Ectodermal cell (in vitro differentiated cells): ENCODE measurements around the gene JPH4.
"Not testable (repeated sequence)": the region's sequence is repeated elsewhere in the genome, so short reads cannot be mapped to it uniquely, and the experiment has no call there.

Experiments used
- H3K27ac ChIP-seq: 2 replicates; pipeline ENCODE4 v1.7.0; 2013; ENCODE audit warnings: mild to moderate bottlenecking, low read depth, low read length; ENCODE audit not compliant: insufficient read depth, poor library complexity, severe bottlenecking
- H3K27me3 ChIP-seq: 2 replicates; pipeline ENCODE4 v1.7.0; 2013; ENCODE audit warnings: mild to moderate bottlenecking, low read length; ENCODE audit not compliant: insufficient read depth, control insufficient read depth, poor library complexity, severe bottlenecking
- H3K36me3 ChIP-seq: one replicate; pipeline ENCODE4 v1.7.0; 2013; ENCODE audit warnings: low read length; ENCODE audit not compliant: control insufficient read depth, insufficient read depth
- H3K4me1 ChIP-seq: one replicate; pipeline ENCODE4 v1.7.0; 2013; ENCODE audit warnings: low read length; ENCODE audit not compliant: control insufficient read depth, insufficient read depth
- H3K4me3 ChIP-seq: 2 replicates; pipeline ENCODE4 v1.7.0; 2013; ENCODE audit warnings: low read depth, low read length, control low read depth; ENCODE audit not compliant: insufficient read depth
- H3K9me3 ChIP-seq: 2 replicates; pipeline ENCODE4 v1.7.0; 2013; ENCODE audit warnings: mild to moderate bottlenecking, low read length, moderate library complexity; ENCODE audit not compliant: control insufficient read depth
- WGBS, 2 experiments: methylation state at CpG; one replicate each; pipeline ENCODE4 v1.1.7; 2013; ENCODE audit warnings: missing lambda C conversion rate in 2 of 2; 5-methylcytosine and 5-hydroxymethylcytosine counted together

Gene JPH4

GRCh38 chr14:23600322-23600707, 21.7 kb upstream of the JPH4 start:
- Histone ChIP-seq H3K4me1 (no peaks in the 10 kb centered on the region), H3K36me3 (no peaks in the 10 kb centered on the region), H3K27me3 (no peaks in the 10 kb centered on the region), H3K9me3 (no peaks in the 10 kb centered on the region), H3K27ac (no peak overlapping the region), H3K4me3 (no peak overlapping the region)
- WGBS, 2 experiments: 91 to 98% methylated on average over 1 to 2 of the region's 2 CpGs

- H3K36me3 ChIP-seq, H3K4me1 ChIP-seq, H3K27me3 ChIP-seq, H3K4me3 ChIP-seq, H3K9me3 ChIP-seq, H3K27ac ChIP-seq: not testable (repeated sequence)
- WGBS, 2 experiments: 87 to 88% methylated on average over 3 of the region's 3 CpGs
Observed at GRCh38 chr14:23594191-23594590, 15.6 kb upstream of the JPH4 start.

- 84 to 96% methylated on average over 4 of the region's 4 CpGs for WGBS, 2 experiments
- H3K4me1 ChIP-seq: no peaks in the 10 kb centered on the region
- H3K36me3 ChIP-seq: no peaks in the 10 kb centered on the region
- no peaks in the 10 kb centered on the region for H3K27me3 ChIP-seq
- H3K4me3 ChIP-seq: no peak overlapping the region
- no peaks in the 10 kb centered on the region for H3K9me3 ChIP-seq
- H3K27ac ChIP-seq: no peak overlapping the region
Observed at GRCh38 chr14:23590198-23590597, 11.6 kb upstream of the JPH4 start.

- no peaks in the 10 kb centered on the region for H3K27me3 ChIP-seq
- no peak overlapping the region for H3K27ac ChIP-seq
- no peaks in the 10 kb centered on the region for H3K9me3 ChIP-seq
- no peaks in the 10 kb centered on the region for H3K36me3 ChIP-seq
- WGBS, 2 experiments: 85 to 98% methylated on average over 2 of the region's 2 CpGs
- no peak overlapping the region for H3K4me3 ChIP-seq
- H3K4me1 ChIP-seq: no peaks in the 10 kb centered on the region
Observed at GRCh38 chr14:23589606-23590005, 11.0 kb upstream of the JPH4 start.

GRCh38 chr14:23588884-23589598, 10.5 kb upstream of the JPH4 start:
- Histone ChIP-seq H3K4me1 (no peaks in the 10 kb centered on the region), H3K36me3 (no peaks in the 10 kb centered on the region), H3K4me3 (no peak overlapping the region), H3K27ac (no peak overlapping the region), H3K9me3 (no peaks in the 10 kb centered on the region), H3K27me3 (no peaks in the 10 kb centered on the region)
- 18 to 19% methylated on average over 5 of the region's 5 CpGs for whole genome bisulfite sequencing, 2 experiments

- H3K27me3 ChIP-seq, H3K4me3 ChIP-seq, H3K9me3 ChIP-seq, H3K27ac ChIP-seq, H3K36me3 ChIP-seq, H3K4me1 ChIP-seq: not testable (repeated sequence)
- WGBS, 2 experiments: 90 to 93% methylated on average over 24 of the region's 26 CpGs
Observed at GRCh38 chr14:23584527-23585203, 6.1 kb upstream of the JPH4 start.

- not testable (repeated sequence) for H3K36me3 ChIP-seq, H3K9me3 ChIP-seq, H3K4me3 ChIP-seq, H3K4me1 ChIP-seq, H3K27ac ChIP-seq, H3K27me3 ChIP-seq
- WGBS, 2 experiments: 94 to 96% methylated on average over 22 of the region's 25 CpGs
Observed at GRCh38 chr14:23583761-23584526, 5.4 kb upstream of the JPH4 start.

- H3K4me1 ChIP-seq: peaks cover 9% of the 10 kb centered on the region
- WGBS, 2 experiments: 89 to 91% methylated on average over 3 of the region's 3 CpGs
Observed at GRCh38 chr14:23582906-23583760, 4.5 kb upstream of the JPH4 start.

GRCh38 chr14:23580948-23581281, 2.3 kb upstream of the JPH4 start:
- Histone ChIP-seq H3K9me3 (no peaks in the 10 kb centered on the region), H3K27ac (no peak overlapping the region), H3K4me3 (no peak overlapping the region), H3K4me1 (peaks cover 15% of the 10 kb centered on the region), H3K27me3 (peaks cover 29% of the 10 kb centered on the region), H3K36me3 (no peaks in the 10 kb centered on the region)
- WGBS, 2 experiments: 88 to 94% methylated on average over 6 to 7 of the region's 8 CpGs

More at GRCh38 chr14:23582906-23583760, 4.5 kb upstream of the JPH4 start:
- H3K27me3 ChIP-seq: peaks cover 6% of the 10 kb centered on the region
- H3K4me3 ChIP-seq: no peak overlapping the region
- no peaks in the 10 kb centered on the region for H3K36me3 ChIP-seq
- H3K27ac ChIP-seq: no peak overlapping the region
- no peaks in the 10 kb centered on the region for H3K9me3 ChIP-seq
